ENCODE data around the gene FAN1.

GRCh38 chr15:30885814-30886213 lies 17.9 kb upstream of the FAN1 start:
- TF ChIP-seq CTCF (conservative IDR thresholded peaks at IDR 0.05; ENCODE audit: low read length) = no peak
- no peak for TF ChIP-seq EZH2phosphoT487 (IDR thresholded peaks at IDR 0.05; ENCODE audit: borderline replicate concordance)

Data from Loucy (cell line).